K562 (cell line): Measurements from ENCODE around the gene SLC9A3. TPM values are rescaled to one million over a fixed set of nuclear protein-coding genes. Genes with fewer than 3 reads are reported as not detected.

Source experiments
- ATF2 ChIP-seq: sonication (generic); formaldehyde crosslinking; IDR thresholded peaks from 2 replicates; pipeline ENCODE4 v1.8.1; 2022; ENCODE audit warnings: missing genetic modification reagents
- E2F6 ChIP-seq, 2 experiments: IDR thresholded peaks; 2 replicates each; pipeline ENCODE4 v1.6.1; 2011; ENCODE audit warnings: borderline replicate concordance in 1 of 2, control low read depth in 1 of 2, low read depth in 1 of 2, low read length in 1 of 2, mild to moderate bottlenecking in 1 of 2, mixed read lengths in 1 of 2, moderate library complexity in 1 of 2; ENCODE audit not compliant: insufficient read depth in 1 of 2, insufficient read length in 1 of 2, poor library complexity in 1 of 2, severe bottlenecking in 1 of 2; ENCODE audit errors: extremely low read depth in 1 of 2
- MCM7 ChIP-seq, 2 experiments: fragments of 450-650 bp; IDR thresholded peaks; 2 replicates each; pipeline ENCODE4 v1.6.1; 2016 to 2018
- POU5F1 ChIP-seq: fragments of 150-350 bp; IDR thresholded peaks from 2 replicates; pipeline ENCODE4 v1.6.1; 2014; ENCODE audit warnings: borderline replicate concordance, low read length, low read depth, mild to moderate bottlenecking; ENCODE audit not compliant: partially characterized antibody
- TFAP4 ChIP-seq: sonication (generic); formaldehyde crosslinking; IDR thresholded peaks from 2 replicates; pipeline ENCODE4 v1.8.0; 2022; ENCODE audit warnings: missing genetic modification reagents, mild to moderate bottlenecking, moderate library complexity, borderline replicate concordance
- ZBTB33 ChIP-seq: sonication (generic); formaldehyde crosslinking; IDR thresholded peaks from 2 replicates; pipeline ENCODE4 v1.8.1; 2023; ENCODE audit warnings: mild to moderate bottlenecking, missing genetic modification reagents
- polyA plus RNA-seq, 8 experiments: library from polyadenylated mRNA; depleted of rRNA in 4 of 8; stranded (reverse) in 5 of 8; unstranded in 3 of 8; fragments of >200 nt; fragmentation: Nextera tagmentation in 2 of 8; fragmentation: Illumina TruSeq in 1 of 8; extraction: Ambion mirVana in 2 of 8; extraction: Trizol in 1 of 8; gene quantifications; 2 replicates each; pipeline versions ENCODE4 v1.2.1 to v1.2.3, GENCODE V29; 2011 to 2014; ENCODE audit warnings: inconsistent platforms in 1 of 8, missing spikeins in 1 of 8
- total RNA-seq, 7 experiments: library from RNA; depleted of rRNA in 6 of 7; stranded (reverse); fragments of >200 nt in 6 of 7; fragmentation: Illumina TruSeq in 2 of 7; extraction: Trizol in 2 of 7; gene quantifications; 2 replicates each; pipeline versions ENCODE4 v1.2.1 to v1.2.3, GENCODE V29; 2011 to 2021; ENCODE audit warnings: low replicate concordance in 1 of 7

Gene SLC9A3
- total and polyA plus RNA-seq, 9 of the 15 experiments (the other 6 are each of a cell fraction or from before 2014, with no cell fraction given): 1.5 to 5.8 (median 3.7) TPM; not detected in 2

GRCh38 chr5:470961-471749 lies 53.1 kb downstream of the SLC9A3 start (continued):
- peak; percentile 35; the same call in 1 of the 2 replicates for TF ChIP-seq TFAP4
- peak in 1 of 2 experiments; percentile 42 for TF ChIP-seq E2F6 (IDR thresholded peaks at IDR 0.05; ENCODE audit: borderline replicate concordance in 1 of 2, extremely low read depth in 1 of 2, insufficient read depth in 1 of 2, insufficient read length in 1 of 2, low read depth in 1 of 2, low read length in 1 of 2, poor library complexity in 1 of 2, severe bottlenecking in 1 of 2)
- peak; percentile 67 for TF ChIP-seq ZBTB33 (CRISPR knock-in tag)
- no peak for TF ChIP-seq POU5F1
- TF ChIP-seq MCM7 (IDR thresholded peaks at IDR 0.05): no peak
- no peak for TF ChIP-seq ATF2 (CRISPR knock-in tag)
